Activated T-helper 1 cell treated with Interleukin-2 at 50 U/mL for 16 hours (primary cell): ENCODE results near the gene ZBTB7C.
A peak's percentile ranks its signal among the peaks of the same experiment; 100 is the strongest.

Experiments
- DNase-seq: peaks from one replicate; pipeline ENCODE4 v3.0.0-alpha.2; 2020; ENCODE audit warnings: low read depth

Gene ZBTB7C

DNA sequence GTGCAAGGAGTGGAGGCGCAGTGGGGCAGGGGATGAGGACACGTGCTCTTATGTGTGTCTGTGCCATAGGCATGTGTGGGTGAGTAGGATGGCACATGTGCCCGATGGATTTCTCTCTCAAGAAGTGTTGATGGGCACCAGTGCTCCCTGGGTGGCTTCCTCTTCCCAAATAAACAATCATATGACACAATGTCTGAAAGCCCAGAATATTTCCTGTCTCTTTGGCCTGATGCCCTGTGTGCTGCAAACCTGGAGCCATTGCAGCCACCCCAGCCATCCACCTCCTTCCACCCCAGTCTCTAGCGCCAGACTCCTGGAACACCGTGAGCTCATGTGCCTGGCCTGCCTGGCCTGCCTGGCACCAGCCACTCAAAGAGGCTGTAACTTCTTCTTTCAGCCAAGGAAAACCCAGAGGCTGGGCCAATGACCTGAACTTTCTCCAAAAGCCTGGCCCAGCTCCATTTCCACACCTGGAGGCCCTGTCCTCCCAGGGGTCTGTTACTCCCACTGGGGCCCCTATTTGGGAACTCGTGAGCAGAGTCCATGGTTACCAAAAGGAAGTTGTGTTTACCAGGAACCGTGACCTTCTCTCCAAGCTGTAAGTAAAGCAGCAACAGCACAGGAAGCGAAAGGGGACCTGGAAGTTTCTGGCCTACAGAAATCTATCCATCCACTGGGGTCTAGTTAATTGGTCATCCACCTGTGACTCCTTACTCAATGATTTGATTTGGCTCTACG, 9.5 kb upstream of the ZBTB7C start:
- DNase-seq, result no peak

GRCh38 chr18:48417985-48418384, 8.8 kb upstream of the ZBTB7C start:
- DNase-seq, result no peak

GRCh38 chr18:48413342-48413741, 4.2 kb upstream of the ZBTB7C start:
- DNase-seq, result no peak

GRCh38 chr18:48412339-48412929, 3.3 kb upstream of the ZBTB7C start:
- DNase-seq, result no peak

DNA sequence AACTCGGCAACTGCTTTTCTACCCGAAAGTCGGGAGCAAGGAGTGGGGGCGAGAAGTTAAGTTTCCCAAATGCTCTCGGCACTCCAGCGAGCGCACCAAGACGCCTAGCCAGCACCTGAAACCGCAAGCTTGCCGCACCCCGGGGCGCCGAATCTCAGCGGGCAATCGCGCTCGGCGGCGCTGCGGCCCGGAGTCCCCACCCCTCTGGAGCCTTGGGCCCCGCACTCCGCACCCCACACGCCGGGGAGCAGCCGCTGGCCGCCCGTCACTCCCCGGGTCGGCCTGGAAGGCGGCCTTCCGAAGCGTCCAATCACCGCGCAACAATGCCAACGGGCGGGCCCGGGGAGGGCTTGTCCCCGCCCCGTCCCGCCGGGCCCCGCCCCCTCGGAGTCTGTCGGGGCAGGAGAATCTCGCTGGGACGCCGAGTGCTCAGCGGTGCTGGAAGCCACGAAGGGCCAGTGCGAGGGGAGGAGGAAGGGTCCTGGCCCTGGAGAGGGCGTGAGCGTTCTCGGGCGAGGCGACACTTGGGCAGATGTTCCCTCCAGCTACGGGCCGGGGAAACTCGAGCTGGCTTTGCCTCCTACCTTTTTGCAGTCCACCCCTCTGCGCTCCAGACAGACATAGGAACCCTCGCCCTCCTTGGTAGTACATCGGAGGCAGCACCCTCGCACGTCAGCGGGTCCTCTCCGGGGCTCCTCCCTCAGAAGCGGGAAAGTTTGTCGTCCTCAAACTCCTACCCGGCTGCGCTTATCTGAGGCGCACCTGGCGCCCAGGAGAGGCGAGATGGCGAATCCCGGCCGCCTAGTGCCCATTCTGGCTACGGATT, 1.1 kb upstream of the ZBTB7C start:
- DNase-seq, result peak; percentile 38

DNA sequence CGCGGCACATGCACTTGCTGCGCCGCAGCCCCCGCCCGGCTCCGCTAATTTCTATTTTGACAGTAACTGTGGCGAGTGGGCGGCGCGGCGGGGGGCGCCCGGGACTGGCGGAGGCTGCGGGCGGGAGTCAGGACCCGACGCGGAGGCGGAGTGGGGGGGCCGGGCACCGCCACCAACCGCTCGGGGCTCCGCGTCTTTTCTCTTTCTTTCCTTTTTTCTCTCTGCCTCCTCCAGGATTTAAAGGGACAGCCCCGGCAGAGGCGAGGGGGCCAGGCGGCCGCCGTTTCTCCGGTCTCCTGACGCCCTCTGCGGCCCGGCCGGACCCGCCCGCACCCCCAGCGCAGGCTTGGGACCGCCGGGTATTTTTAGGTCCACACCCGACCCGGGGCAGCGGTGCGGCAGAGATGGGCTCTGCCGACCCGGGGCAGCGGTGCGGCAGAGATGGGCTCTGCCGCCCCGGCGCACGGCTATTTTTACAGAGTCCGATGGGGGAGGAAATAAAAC, 460 bp upstream of the ZBTB7C start:
- DNase-seq, result no peak

DNA sequence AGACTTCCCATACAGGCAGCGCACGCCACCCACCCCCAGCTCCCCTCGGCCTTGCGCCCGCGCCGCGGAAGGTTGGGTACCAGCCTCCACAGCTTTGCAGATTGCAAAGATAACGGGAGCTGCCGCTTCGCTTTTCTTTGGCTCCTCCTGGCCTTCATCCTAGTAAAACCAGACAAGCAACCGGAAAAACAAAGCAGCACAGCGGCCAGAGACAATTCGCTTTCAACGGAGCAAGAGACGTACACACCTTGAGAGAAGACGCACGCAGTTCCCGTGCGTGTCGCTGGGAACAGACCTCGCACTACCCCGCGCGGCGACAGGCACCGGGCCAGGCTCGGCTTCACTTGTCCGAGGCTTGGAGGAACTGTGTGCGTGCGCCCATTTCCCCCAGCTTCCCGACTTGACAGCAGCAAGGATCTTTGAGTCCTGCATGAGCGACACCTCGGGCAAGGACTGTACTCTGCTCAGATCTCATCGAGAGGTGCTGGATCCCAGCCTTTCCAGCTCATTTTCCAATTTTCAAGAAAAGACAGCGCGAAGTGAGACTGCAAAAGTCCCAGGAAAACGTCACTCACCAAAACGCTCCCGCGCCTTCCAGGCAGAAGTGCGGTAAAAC, 964 bp downstream of the ZBTB7C start:
- no peak for DNase-seq

DNA sequence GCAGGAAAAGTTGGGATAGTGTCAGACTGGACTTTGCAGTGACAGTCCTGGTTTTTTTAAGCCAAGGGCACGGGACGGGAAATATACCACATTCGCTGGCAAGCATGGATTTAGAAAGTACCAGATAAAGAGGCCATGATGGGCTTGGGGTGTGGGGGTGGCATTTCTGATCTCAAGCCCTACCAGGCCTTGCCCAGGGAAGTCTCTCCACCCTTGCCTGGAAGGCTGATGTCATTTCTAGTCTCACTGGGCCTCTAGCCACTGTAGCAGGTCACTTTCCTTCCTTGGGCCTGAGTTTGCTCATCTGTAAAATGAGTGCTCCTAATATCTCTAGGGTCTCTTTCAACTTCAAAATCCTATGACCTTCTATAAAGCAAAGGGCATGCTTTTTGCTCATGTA, 1.8 kb downstream of the ZBTB7C start:
- no peak for DNase-seq

- no peak for DNase-seq
These were observed 3.2 kb downstream of the ZBTB7C start for GRCh38 chr18:48405978-48406377.

DNA sequence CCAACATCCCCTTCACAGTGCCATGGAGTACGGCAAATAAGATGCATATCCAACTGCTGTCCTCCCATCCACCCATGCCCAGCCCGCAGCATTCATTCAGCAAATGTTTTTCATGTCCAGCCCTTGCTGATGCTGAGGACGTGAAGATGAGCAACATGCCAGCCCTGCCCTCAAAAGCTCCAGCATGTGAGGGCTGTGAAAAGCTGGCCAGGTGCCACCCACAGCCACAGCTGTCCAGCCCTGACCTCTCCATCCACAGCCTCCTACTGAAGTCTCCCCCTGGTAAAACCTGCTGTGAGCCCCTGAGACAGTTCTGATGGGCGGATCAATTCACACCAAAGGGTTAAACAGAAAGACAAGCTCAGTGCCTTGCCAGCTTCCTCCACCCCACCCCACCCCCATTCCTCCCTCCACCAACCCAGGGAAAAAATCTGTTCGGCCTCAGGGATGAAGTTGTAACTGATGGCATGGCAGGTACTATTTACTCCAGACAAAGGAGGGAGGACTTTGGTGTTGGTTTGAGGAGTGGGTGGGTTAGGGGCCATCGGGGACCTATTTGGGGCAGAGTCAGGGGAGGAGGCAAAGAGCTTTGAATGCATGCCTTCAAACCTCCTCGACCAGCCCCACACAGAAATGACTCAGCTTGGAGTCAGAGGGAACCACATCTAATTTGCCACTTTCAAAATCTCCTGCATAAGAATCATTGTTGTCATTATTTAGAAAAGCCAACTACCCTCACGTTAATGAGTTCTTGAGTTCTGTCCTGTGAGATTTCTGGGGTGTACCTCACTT, 4.3 kb downstream of the ZBTB7C start:
- DNase-seq, result no peak

DNA sequence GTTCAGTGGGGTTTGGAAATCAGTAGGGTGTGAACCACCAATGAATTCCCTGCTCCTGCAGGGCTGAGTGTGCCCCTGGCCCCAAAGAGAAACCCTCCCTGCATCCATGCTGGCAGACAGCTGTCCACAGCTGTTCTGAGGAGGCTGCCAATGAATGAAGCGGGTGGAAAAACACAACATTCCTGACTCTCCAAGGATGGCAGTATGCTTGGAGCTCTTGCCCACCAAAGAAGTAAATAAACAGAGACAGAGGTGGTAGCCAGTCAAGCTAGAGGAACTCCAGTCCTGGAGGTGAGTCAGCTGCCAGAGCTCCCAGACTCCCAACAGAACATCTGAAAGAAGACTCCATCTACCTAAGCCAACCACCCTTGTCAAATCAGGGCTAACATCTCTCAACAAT, 6.2 kb downstream of the ZBTB7C start:
- DNase-seq, result no peak

DNA sequence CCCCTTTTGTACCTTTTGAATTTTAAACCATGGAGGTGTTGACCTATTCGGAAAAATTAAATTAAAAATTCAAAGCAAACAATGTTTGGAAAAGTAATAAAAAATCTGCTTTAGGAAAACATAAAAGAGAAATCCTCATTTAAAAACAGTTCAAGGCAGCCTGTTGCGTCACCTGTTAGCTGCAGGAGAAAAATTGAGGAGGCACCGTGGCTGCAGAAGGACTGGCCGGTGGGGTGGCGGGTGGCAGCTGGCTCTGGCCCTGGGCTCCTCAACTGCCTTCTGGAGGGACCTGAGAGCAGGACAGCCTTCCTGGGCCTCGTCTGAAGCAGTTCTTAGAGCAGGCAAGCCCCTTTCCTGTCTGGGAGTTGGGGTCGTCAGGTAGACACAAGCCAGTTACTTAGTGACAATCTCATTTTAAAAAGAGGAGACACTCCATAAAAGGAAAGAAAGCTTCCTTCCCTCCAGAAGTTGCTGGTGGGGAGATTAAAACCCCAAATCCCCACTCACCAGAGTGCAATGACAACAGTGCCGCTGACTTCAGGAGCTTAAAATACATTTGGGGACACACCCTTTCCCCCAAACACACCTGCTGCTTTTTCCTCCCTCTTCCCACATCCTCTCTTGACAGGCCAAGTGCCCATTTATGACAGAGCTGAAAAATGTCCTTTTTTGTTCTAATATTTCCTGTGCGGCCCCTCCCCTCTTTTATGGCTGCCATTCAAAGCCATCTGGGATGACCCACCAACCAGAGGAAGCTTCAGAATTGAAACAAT, 9.7 kb downstream of the ZBTB7C start:
- DNase-seq, result no peak

DNA sequence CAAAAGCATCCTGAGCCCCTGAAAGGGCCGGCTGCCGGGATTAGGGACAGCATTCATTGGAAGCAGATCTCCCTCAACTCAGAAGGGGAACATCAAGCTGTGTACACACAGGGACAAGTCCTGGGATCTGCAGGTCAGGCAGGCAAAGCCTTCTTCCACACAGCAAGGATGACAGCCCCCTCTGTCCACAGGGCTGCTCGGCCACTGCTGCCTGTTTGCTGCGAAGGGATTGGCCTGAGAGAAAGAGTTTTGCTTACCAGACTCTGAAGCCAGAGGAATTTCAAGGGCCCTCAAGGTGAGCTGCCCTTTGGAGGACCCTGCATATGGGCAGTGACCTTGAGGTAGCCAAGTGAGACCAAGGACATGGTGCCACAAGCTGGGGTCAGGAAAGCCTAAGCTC, 11.1 kb downstream of the ZBTB7C start:
- no peak for DNase-seq

DNA sequence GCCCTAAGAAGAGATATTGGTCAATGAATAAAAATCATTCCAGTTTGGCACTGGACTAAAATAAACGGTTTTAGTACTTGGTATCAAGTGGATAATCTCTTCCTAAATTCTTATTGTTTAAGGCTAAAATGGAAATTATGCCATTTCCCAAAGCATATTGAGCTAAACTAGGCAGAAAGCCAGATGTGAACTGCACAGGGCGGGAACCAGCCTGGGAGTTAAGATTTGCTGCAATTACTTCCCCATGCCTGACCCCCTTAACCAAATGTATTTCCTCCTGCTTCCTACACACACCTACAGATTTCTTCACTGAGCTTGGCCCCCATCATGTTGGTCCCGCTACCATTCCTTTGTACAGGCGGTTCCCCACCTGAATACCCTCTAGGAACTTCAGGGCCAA, 12.2 kb downstream of the ZBTB7C start:
- no peak for DNase-seq

DNA sequence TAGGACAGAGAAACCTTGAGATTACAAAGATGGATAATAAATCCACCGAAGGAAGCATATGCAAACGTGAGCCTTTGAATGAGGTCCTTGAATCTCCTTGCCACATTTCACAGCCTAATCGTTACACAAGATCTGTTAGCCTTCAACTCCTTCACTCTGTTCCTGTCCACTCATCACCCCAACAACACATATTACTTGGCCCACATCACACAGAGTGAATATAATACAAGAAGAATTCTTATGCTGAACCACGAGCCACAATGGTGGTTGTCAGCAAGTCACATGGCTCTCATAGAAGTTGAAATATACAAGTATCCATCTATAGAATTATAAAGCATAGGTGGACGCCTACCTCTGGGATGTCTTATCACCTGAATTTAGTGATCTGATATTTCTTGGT, 12.6 kb downstream of the ZBTB7C start:
- no peak for DNase-seq

DNA sequence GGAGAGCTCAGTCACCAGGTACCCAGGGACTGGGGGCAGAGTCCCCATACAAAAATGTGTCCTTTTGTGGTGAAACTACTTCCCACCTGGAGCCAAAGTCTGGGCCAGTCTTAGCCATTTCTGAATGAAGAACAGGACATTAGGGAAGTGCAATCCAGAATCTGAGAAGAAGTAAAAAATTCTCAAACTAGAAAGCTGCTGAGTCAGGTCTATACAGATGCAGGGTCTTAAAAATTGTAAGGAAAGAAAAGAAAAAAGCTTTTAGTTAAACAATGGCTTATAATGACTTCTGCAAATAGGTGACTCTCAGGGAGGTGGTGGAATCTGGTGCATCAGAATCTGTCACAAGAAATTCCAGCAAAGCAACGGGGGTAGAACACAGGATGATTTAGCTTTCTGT, 13.5 kb downstream of the ZBTB7C start:
- DNase-seq, result no peak

GRCh38 chr18:48394176-48394575, 15.0 kb downstream of the ZBTB7C start:
- no peak for DNase-seq

DNA sequence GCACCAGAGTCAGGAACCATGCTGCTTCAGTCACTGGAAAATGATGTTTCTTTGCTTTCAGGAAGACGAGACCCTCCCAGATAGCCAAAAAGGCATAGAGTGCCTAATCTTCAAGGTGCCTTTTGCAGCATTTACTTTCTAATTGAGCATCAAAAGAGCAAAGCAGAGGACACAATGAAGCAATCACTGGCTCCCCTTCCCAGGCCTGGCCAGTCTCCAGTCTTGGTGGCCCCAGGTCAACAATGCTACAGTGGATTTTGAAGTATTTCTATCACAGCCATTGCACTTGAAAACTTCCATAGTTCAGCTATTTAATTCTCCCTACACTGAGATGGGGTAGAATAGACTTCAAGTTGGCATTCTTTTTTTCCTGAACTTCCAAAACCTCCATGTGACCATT, 15.4 kb downstream of the ZBTB7C start:
- no peak for DNase-seq

DNA sequence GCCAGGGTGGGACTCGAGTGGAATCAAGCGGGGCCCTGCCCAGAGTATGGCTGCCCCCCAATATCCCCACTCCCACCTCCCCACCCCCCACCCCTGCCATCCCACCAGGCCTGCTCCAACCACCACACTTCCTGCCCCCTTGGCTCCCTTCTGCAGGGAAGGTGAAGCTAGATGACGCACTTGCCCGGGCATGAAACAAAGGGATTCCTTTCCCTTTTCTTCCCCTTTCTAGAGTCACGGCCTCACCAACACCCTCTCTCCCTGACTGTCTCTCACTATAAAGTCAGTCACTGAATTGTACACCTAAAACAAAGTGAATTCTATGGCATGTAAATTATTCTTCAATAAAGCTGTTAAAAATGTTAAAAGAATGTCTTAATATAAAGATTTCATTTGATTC, 16.0 kb downstream of the ZBTB7C start:
- no peak for DNase-seq

- no peak for DNase-seq
These were observed 16.9 kb downstream of the ZBTB7C start for GRCh38 chr18:48392268-48392667.

- no peak for DNase-seq
These were observed 17.3 kb downstream of the ZBTB7C start for GRCh38 chr18:48391868-48392267.
